HCT116 (cell line): ENCODE measurements around the gene ALG2. TPM values are rescaled to one million over a fixed set of nuclear protein-coding genes. Genes with fewer than 3 reads are reported as not detected.

Experiments used
- ATAC-seq: fragments of 200-7000 bp; cut with Tn5 transposase; 2 replicates; pipeline ENCODE4 v1.9.1; 2020; ENCODE audit warnings: mild to moderate bottlenecking, moderate library complexity
- BruUV-seq: library from RNA; stranded (reverse); fragments of 400-500 nt; replicated peaks from 2 replicates; lab custom pipeline; 2021; lab: Mats Ljungman, UMichigan
- CTCF ChIA-PET: fragments of 300-600 bp; sonication (Branson Sonifier 250); formaldehyde crosslinking; loops from one replicate; lab custom pipeline; 2021; ENCODE audit warnings: antibody characterized with exemption; lab: Charles Lee
- POLR2A ChIA-PET: fragments of 300-600, 350-600 bp; sonication (Branson Sonifier 250); formaldehyde crosslinking; loops from one replicate; lab custom pipeline; 2021; ENCODE audit warnings: antibody characterized with exemption; lab: Charles Lee
- RAD21 ChIA-PET, 2 experiments: fragments of 300-600 bp; sonication (Branson Sonifier 250); formaldehyde crosslinking; loops; one replicate each; lab custom pipeline; 2023; ENCODE audit warnings: low total read pairs in 2 of 2; ENCODE audit not compliant: uncharacterized antibody in 2 of 2, unreplicated experiment in 2 of 2, low non-redundant PET in 1 of 2; lab: Charles Lee
- DNase-seq: peaks from one replicate; pipeline ENCODE4 v3.0.0-alpha.2; 2010; ENCODE audit warnings: low read depth, low spot score
- H2AFZ ChIP-seq: fragments of 200-600 bp; shearing (Covaris generic), sonication (generic); 2 replicates; pipeline ENCODE4 v1.6.1; 2017; ENCODE audit warnings: low read depth, mixed run types, mixed read lengths, antibody characterized with exemption, low read length; ENCODE audit not compliant: poor library complexity, severe bottlenecking
- H3K27ac ChIP-seq: 2 replicates; pipeline ENCODE4 v1.5.1; 2012; ENCODE audit warnings: low read depth, low read length
- H3K27me3 ChIP-seq: fragments of 200-600 bp; sonication (generic); 2 replicates; pipeline ENCODE4 v1.6.1; 2016; ENCODE audit warnings: mixed run types, low read length, mixed read lengths; ENCODE audit not compliant: insufficient read depth
- H3K36me3 ChIP-seq, 2 experiments: fragments of 200-500 bp in 1 of 2; fragments of 200-600 bp in 1 of 2; sonication (Bioruptor generic) in 1 of 2; sonication (generic) in 1 of 2; 2 replicates each; pipeline versions ENCODE4 v1.5.1 to v1.6.1; 2014 to 2016; ENCODE audit warnings: low read length in 2 of 2, inconsistent platforms in 1 of 2, mixed read lengths in 1 of 2, mixed run types in 1 of 2; ENCODE audit not compliant: insufficient read depth in 2 of 2, control insufficient read depth in 1 of 2
- H3K4me1 ChIP-seq, 2 experiments: fragments of 200-600 bp in 1 of 2; sonication (generic) in 1 of 2; 2 replicates each; pipeline versions ENCODE4 v1.5.1 to v1.6.1; 2012 to 2017; ENCODE audit warnings: low read length in 2 of 2, inconsistent platforms in 1 of 2, mild to moderate bottlenecking in 1 of 2, mixed read lengths in 1 of 2, mixed run types in 1 of 2, moderate library complexity in 1 of 2; ENCODE audit not compliant: insufficient read depth in 2 of 2, control insufficient read depth in 1 of 2
- H3K4me2 ChIP-seq: fragments of 200-600 bp; sonication (generic); 2 replicates; pipeline ENCODE4 v1.6.1; 2017; ENCODE audit warnings: mixed run types, low read length, mixed read lengths
- H3K4me3 ChIP-seq, 2 experiments: fragments of 200-600 bp in 1 of 2; sonication (generic) in 1 of 2; replicated peaks in 1 of 2; 2 replicates each; pipeline ENCODE4 v1.5.1; 2011 to 2016; ENCODE audit warnings: low read length in 2 of 2, control low read depth in 1 of 2, low read depth in 1 of 2, mild to moderate bottlenecking in 1 of 2, mixed read lengths in 1 of 2, mixed run types in 1 of 2
- H3K79me2 ChIP-seq: fragments of 200-600 bp; sonication (generic); 2 replicates; pipeline ENCODE4 v1.6.1; 2017; ENCODE audit warnings: mild to moderate bottlenecking, mixed run types, low read length, moderate library complexity, mixed read lengths; ENCODE audit not compliant: insufficient read depth
- H3K9ac ChIP-seq: fragments of 200-600 bp; sonication (generic); 2 replicates; pipeline ENCODE4 v1.6.1; 2016; ENCODE audit warnings: low read length, mixed read lengths
- H3K9me2 ChIP-seq: fragments of 200-600 bp; sonication (generic), shearing (Covaris generic); 2 replicates; pipeline ENCODE4 v1.6.1; 2017; ENCODE audit warnings: mixed run types, mild to moderate bottlenecking, moderate library complexity; ENCODE audit not compliant: insufficient read depth
- H3K9me3 ChIP-seq, 2 experiments: fragments of 200-500 bp in 1 of 2; fragments of 200-600 bp in 1 of 2; sonication (Bioruptor generic) in 1 of 2; sonication (generic) in 1 of 2; 2 replicates each; pipeline ENCODE4 v1.6.1; 2014 to 2017; ENCODE audit warnings: low read length in 2 of 2, mixed read lengths in 2 of 2, inconsistent platforms in 1 of 2, low read depth in 1 of 2, mild to moderate bottlenecking in 1 of 2, mixed run types in 1 of 2, moderate library complexity in 1 of 2; ENCODE audit not compliant: control insufficient read depth in 1 of 2, insufficient read depth in 1 of 2
- H4K20me1 ChIP-seq: fragments of 200-600 bp; sonication (generic), shearing (Covaris generic); 2 replicates; pipeline ENCODE4 v1.6.1; 2017; ENCODE audit warnings: mixed run types, mild to moderate bottlenecking, moderate library complexity; ENCODE audit not compliant: insufficient read depth
- CBX3 ChIP-seq: IDR thresholded peaks from 2 replicates; pipeline ENCODE4 v1.6.1; 2012; ENCODE audit warnings: low read depth
- CEBPB ChIP-seq: IDR thresholded peaks from 2 replicates; pipeline ENCODE4 v1.6.1; 2012; ENCODE audit warnings: low read depth
- EGR1 ChIP-seq: IDR thresholded peaks from 2 replicates; pipeline ENCODE4 v1.6.1; 2012; ENCODE audit warnings: low read depth
- EZH2 ChIP-seq: fragments of 200-600 bp; sonication (generic); IDR thresholded peaks from 2 replicates; pipeline ENCODE4 v1.6.1; 2017; ENCODE audit warnings: antibody characterized with exemption, mixed run types
- JUND ChIP-seq: IDR thresholded peaks from 2 replicates; pipeline ENCODE4 v1.6.1; 2012
- MAX ChIP-seq: IDR thresholded peaks from 2 replicates; pipeline ENCODE4 v1.6.1; 2012
- POLR2AphosphoS5 ChIP-seq: IDR thresholded peaks from 2 replicates; pipeline ENCODE4 v1.6.1; 2011; ENCODE audit warnings: mild to moderate bottlenecking, low read depth, low read length, moderate library complexity
- RAD21 ChIP-seq: IDR thresholded peaks from 2 replicates; pipeline ENCODE4 v1.6.1; 2012; ENCODE audit warnings: low read depth, mild to moderate bottlenecking
- SP1 ChIP-seq: IDR thresholded peaks from 2 replicates; pipeline ENCODE4 v1.6.1; 2012; ENCODE audit warnings: low read depth
- SRF ChIP-seq: IDR thresholded peaks from 2 replicates; pipeline ENCODE4 v1.6.1; 2012; ENCODE audit warnings: low read depth
- YY1 ChIP-seq: IDR thresholded peaks from 2 replicates; pipeline ENCODE4 v1.6.1; 2011; ENCODE audit warnings: low read length, low read depth, moderate library complexity, mild to moderate bottlenecking; ENCODE audit not compliant: insufficient replicate concordance; ENCODE audit errors: extremely low read depth
- ZBTB33 ChIP-seq: IDR thresholded peaks from 2 replicates; pipeline ENCODE4 v1.6.1; 2011; ENCODE audit warnings: mild to moderate bottlenecking, low read length, moderate library complexity; ENCODE audit not compliant: insufficient replicate concordance; ENCODE audit errors: extremely low read depth
- ZFX ChIP-seq: fragments of 450-650 bp; IDR thresholded peaks from 2 replicates; pipeline ENCODE4 v1.6.1; 2017
- intact Hi-C: fragments of 100-400 bp; cut with micrococcal nuclease; formaldehyde crosslinking; loops from 2 replicates; pipeline ENCODE4 v1.10.0; 2022
- total RNA-seq: library from RNA; stranded (reverse); gene quantifications from one replicate; pipeline ENCODE4 v1.2.1, GENCODE V29; 2021; ENCODE audit not compliant: unreplicated experiment
- TF ChIP-seq, protein P1 (sequence below), 3 experiments: fragments of 200-600 bp in 1 of 3; sonication (generic) in 1 of 3; IDR thresholded peaks in 2 of 3; conservative IDR thresholded peaks in 1 of 3; 2 replicates each; pipeline ENCODE4 v1.5.1; 2012 to 2017; ENCODE audit warnings: low read depth in 2 of 3, low read length in 2 of 3, antibody characterized with exemption in 1 of 3, borderline replicate concordance in 1 of 3, control low read depth in 1 of 3, mild to moderate bottlenecking in 1 of 3, mixed read lengths in 1 of 3, mixed run types in 1 of 3, moderate library complexity in 1 of 3; ENCODE audit not compliant: insufficient read depth in 1 of 3
- TF ChIP-seq, protein P2 (sequence below): IDR thresholded peaks from 2 replicates; pipeline ENCODE4 v1.6.1; 2012; ENCODE audit warnings: low read depth

The ALG2 gene
- total RNA-seq, 1 experiment from 2014 or later, result 27.9 TPM

- TF ChIP-seq POLR2AphosphoS5, result no peak
- no peak for TF ChIP-seq SP1
- no peak for TF ChIP-seq MAX
- no peak for TF ChIP-seq ZBTB33
Observed at GRCh38 chr9:99183616-99184015, 38.1 kb downstream of the ALG2 start (continued).

DNA sequence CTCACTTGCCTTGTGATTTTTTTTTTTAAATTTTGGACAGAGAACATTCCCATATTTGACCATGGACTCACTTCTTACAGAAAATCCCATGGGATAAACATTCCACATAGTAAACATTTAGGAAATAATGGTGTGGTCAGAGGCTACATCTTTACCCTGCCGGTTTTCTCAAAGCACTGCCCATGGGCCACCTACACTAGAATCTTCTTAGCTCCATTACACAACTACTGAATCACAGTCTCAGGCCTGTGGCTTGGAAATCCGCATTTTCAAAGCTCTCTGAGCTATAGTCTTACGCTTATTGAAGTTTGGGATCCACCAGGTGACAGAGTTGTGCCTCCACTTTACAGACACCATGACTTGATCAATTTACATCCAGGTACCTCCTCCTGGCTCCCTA is 39.4 kb downstream of the ALG2 start:
- ATAC-seq, result no peak

More for the DNA sequence above, 39.4 kb downstream of the ALG2 start:
- Histone ChIP-seq H2AFZ (no peak overlapping the region), H4K20me1 (no peaks in the 10 kb centered on the region), H3K4me3 (no peak overlapping the region), H3K9me2 (no peaks in the 10 kb centered on the region), H3K4me1 (peaks cover 0 to 4% of the 10 kb centered on the region in 2 experiments; a peak in 1 of 4 replicates), H3K4me2 (no peak overlapping the region), H3K79me2 (no peaks in the 10 kb centered on the region), H3K27ac (no peak overlapping the region), H3K36me3 (no peaks in the 10 kb centered on the region), H3K9ac (no peak overlapping the region), H3K9me3 (no peaks in the 10 kb centered on the region), H3K27me3 (no peaks in the 10 kb centered on the region)
- ChIA-PET CTCF (no interaction called here), POLR2A (no interaction called here), RAD21 (no interaction called here)
- DNase-seq, result no peak
- TF ChIP-seq, protein P1, sequence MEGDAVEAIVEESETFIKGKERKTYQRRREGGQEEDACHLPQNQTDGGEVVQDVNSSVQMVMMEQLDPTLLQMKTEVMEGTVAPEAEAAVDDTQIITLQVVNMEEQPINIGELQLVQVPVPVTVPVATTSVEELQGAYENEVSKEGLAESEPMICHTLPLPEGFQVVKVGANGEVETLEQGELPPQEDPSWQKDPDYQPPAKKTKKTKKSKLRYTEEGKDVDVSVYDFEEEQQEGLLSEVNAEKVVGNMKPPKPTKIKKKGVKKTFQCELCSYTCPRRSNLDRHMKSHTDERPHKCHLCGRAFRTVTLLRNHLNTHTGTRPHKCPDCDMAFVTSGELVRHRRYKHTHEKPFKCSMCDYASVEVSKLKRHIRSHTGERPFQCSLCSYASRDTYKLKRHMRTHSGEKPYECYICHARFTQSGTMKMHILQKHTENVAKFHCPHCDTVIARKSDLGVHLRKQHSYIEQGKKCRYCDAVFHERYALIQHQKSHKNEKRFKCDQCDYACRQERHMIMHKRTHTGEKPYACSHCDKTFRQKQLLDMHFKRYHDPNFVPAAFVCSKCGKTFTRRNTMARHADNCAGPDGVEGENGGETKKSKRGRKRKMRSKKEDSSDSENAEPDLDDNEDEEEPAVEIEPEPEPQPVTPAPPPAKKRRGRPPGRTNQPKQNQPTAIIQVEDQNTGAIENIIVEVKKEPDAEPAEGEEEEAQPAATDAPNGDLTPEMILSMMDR (IDR thresholded peaks at IDR 0.05 in 2 of 3, conservative IDR thresholded peaks at IDR 0.05 in 1 of 3; ENCODE audit: borderline replicate concordance in 1 of 3, insufficient read depth in 1 of 3, low read depth in 2 of 3, low read length in 2 of 3), result no peak
- TF ChIP-seq YY1 (no peak), EGR1 (no peak), SP1 (no peak), EZH2 (no peak), JUND (no peak), RAD21 (no peak), ZFX (no peak), MAX (no peak), CEBPB (no peak), SRF (no peak), CBX3 (no peak)
- TF ChIP-seq, protein P2, sequence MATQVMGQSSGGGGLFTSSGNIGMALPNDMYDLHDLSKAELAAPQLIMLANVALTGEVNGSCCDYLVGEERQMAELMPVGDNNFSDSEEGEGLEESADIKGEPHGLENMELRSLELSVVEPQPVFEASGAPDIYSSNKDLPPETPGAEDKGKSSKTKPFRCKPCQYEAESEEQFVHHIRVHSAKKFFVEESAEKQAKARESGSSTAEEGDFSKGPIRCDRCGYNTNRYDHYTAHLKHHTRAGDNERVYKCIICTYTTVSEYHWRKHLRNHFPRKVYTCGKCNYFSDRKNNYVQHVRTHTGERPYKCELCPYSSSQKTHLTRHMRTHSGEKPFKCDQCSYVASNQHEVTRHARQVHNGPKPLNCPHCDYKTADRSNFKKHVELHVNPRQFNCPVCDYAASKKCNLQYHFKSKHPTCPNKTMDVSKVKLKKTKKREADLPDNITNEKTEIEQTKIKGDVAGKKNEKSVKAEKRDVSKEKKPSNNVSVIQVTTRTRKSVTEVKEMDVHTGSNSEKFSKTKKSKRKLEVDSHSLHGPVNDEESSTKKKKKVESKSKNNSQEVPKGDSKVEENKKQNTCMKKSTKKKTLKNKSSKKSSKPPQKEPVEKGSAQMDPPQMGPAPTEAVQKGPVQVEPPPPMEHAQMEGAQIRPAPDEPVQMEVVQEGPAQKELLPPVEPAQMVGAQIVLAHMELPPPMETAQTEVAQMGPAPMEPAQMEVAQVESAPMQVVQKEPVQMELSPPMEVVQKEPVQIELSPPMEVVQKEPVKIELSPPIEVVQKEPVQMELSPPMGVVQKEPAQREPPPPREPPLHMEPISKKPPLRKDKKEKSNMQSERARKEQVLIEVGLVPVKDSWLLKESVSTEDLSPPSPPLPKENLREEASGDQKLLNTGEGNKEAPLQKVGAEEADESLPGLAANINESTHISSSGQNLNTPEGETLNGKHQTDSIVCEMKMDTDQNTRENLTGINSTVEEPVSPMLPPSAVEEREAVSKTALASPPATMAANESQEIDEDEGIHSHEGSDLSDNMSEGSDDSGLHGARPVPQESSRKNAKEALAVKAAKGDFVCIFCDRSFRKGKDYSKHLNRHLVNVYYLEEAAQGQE, result no peak
- intact Hi-C loops, result loop anchor here (10.0 kb wide), 3 partner anchors 622 to 1042 kb away; no protein-coding TSS in a partner anchor
- no TSS peak for BruUV-seq
